NCI-H1417 (cell line): Measurements from ENCODE around the gene CLEC4M.
"Not testable (repeated sequence)": the region's sequence is repeated elsewhere in the genome, so short reads cannot be mapped to it uniquely, and the experiment has no call there.

Experiments used
- DNase-seq, 3 experiments: peaks; one replicate each; lab custom pipeline; 2025; lab: John Stamatoyannopoulos, UW

Gene CLEC4M

GRCh38 chr19:7811989-7812388 lies 48.9 kb downstream of the CLEC4M start:
- no peak for DNase-seq

- no peak for DNase-seq
Observed at GRCh38 chr19:7815325-7815724, 52.3 kb downstream of the CLEC4M start.

GRCh38 chr19:7816040-7816439 lies 53.0 kb downstream of the CLEC4M start:
- DNase-seq = not testable (repeated sequence)

- DNase-seq = no peak
Observed at GRCh38 chr19:7817801-7818200, 54.8 kb downstream of the CLEC4M start.

GRCh38 chr19:7818806-7819205 lies 55.8 kb downstream of the CLEC4M start:
- no peak for DNase-seq
